ENCODE data around the gene METTL13. TPM values are rescaled to one million over a fixed set of nuclear protein-coding genes. Genes with fewer than 3 reads are reported as not detected.

METTL13 gene
- total and polyA plus RNA-seq, 9 of the 15 experiments (the other 6 are each of a cell fraction or from before 2014, with no cell fraction given) = 18.9 to 78.9 (median 54.9) TPM

DNA sequence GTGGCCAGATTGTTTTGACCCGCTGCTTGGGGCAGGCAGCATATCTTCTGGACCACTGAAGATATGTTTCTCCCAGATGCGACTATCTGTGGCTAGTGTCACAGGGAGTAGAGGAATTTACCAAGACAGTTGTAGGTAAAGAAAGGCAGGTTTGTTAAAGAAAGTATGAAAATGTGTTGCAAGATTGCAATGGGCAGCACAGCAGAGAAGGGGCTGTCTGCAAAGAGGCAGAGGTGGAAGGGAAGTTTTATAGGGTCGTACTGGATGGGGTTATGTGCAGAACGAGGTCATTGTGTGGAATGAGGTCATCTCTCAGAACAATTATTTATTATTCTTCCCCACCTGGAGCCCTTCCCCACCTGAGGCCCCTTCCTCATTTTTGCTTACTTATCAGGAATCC, 24.6 kb upstream of the METTL13 start (continued):
- TF ChIP-seq, protein P1, sequence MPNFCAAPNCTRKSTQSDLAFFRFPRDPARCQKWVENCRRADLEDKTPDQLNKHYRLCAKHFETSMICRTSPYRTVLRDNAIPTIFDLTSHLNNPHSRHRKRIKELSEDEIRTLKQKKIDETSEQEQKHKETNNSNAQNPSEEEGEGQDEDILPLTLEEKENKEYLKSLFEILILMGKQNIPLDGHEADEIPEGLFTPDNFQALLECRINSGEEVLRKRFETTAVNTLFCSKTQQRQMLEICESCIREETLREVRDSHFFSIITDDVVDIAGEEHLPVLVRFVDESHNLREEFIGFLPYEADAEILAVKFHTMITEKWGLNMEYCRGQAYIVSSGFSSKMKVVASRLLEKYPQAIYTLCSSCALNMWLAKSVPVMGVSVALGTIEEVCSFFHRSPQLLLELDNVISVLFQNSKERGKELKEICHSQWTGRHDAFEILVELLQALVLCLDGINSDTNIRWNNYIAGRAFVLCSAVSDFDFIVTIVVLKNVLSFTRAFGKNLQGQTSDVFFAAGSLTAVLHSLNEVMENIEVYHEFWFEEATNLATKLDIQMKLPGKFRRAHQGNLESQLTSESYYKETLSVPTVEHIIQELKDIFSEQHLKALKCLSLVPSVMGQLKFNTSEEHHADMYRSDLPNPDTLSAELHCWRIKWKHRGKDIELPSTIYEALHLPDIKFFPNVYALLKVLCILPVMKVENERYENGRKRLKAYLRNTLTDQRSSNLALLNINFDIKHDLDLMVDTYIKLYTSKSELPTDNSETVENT (CRISPR knock-in tag; IDR thresholded peaks at IDR 0.05) = no peak
- TF ChIP-seq ZNF695 (CRISPR knock-in tag; IDR thresholded peaks at IDR 0.05) (no peak), TRIM28 (IDR thresholded peaks at IDR 0.05) (peak; percentile 65; the same call in 1 of the 2 replicates), TCF7L2 (IDR thresholded peaks at IDR 0.05; ENCODE audit: low read depth, low read length) (no peak), SNIP1 (IDR thresholded peaks at IDR 0.05; ENCODE audit: low read depth) (no peak), ERF (CRISPR knock-in tag; IDR thresholded peaks at IDR 0.05) (no peak), ZFPM2 (CRISPR knock-in tag; IDR thresholded peaks at IDR 0.05) (no peak), FOXA3 (CRISPR knock-in tag; conservative IDR thresholded peaks at IDR 0.05 in 1 of 2, IDR thresholded peaks at IDR 0.05 in 1 of 2) (no peak), NFRKB (IDR thresholded peaks at IDR 0.05; ENCODE audit: low read depth) (no peak), KAT7 (CRISPR knock-in tag; IDR thresholded peaks at IDR 0.05; ENCODE audit: borderline replicate concordance) (no peak), TARDBP (IDR thresholded peaks at IDR 0.05) (no peak)

DNA sequence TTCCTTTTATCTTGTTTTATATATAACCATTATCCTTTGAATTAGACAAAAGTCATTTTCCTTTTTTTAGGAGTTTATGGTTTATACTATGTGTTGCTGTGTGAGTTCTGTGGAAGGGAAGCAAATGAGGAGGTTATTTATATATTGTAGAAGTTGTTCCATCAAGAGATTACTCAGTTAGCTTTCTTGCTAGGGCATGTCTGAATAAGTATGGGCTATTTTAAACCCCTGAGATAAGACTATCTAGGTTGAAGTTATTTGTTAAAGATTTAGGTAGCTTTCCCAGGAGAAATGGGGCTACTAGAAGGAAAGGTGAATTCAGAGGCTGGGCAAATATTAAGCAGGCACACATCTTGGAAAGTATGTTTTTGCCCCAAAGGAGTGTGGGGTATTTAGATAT, 23.4 kb upstream of the METTL13 start:
- BruUV-seq (replicated peaks) = no TSS peak
- in situ Hi-C loops (cut with MboI) = no loop called here
- TF ChIP-seq NCOA2 (IDR thresholded peaks at IDR 0.05; ENCODE audit: partially characterized antibody in 2 of 2) (peak in 1 of 2 experiments; percentile 24), NFXL1 (CRISPR knock-in tag; IDR thresholded peaks at IDR 0.05) (no peak)

More for the DNA sequence above, 23.4 kb upstream of the METTL13 start:
- intact Hi-C loops (cut with micrococcal nuclease) = no loop called here
- Histone ChIP-seq H2AFZ (ENCODE audit: low read depth, low read length) (peak overlapping the region; percentile 50), H3K4me2 (ENCODE audit: insufficient read depth, low read length) (no peak overlapping the region), H3K9me1 (ENCODE audit: control insufficient read depth, insufficient read depth, low read length) (no peaks in the 10 kb centered on the region), H3K36me3 (ENCODE audit: control insufficient read depth, insufficient read depth, low read length) (no peaks in the 10 kb centered on the region), H3K27ac (ENCODE audit: extremely low read depth, low read depth, low read length) (no peak overlapping the region; the same call in 2 of the 3 replicates), H3K79me2 (ENCODE audit: control insufficient read depth, insufficient read depth, low read length) (no peaks in the 10 kb centered on the region), H3K4me3 (no peak overlapping the region), H3K27me3 (ENCODE audit: control insufficient read depth in 2 of 2, insufficient read depth in 2 of 2, low read length in 2 of 2) (no peaks in the 10 kb centered on the region), H3K9ac (ENCODE audit: insufficient read depth in 1 of 2, low read depth in 2 of 2, low read length in 2 of 2) (no peak overlapping the region; a peak in 1 of 4 replicates), H3K9me3 (replicated peaks; ENCODE audit: control insufficient read depth, insufficient read depth, low read depth, low read length) (0 out of 2 replicates have a peak, but pooled peaks cover 4% of the 10 kb centered on the region), H4K20me1 (replicated peaks; ENCODE audit: control insufficient read depth, insufficient read depth, low read length) (no peaks in the 10 kb centered on the region), H3K4me1 (replicated peaks in 1 of 2; ENCODE audit: control insufficient read depth in 2 of 2, insufficient read depth in 2 of 2, low read length in 2 of 2) (peaks cover 31 to 45% of the 10 kb centered on the region in 2 experiments)
- no peak for DNase-seq (ENCODE audit: extremely low read depth in 1 of 4, low spot score in 3 of 4)
- FAIRE-seq = no peak
- ChIA-PET CTCF (ENCODE audit: low intra/inter-chr PET ratio) (no interaction called here), POLR2A (no interaction called here)
- no peak for ATAC-seq
